Activated naive CD4-positive, alpha-beta T cell treated with Interleukin-2 at 50 U/mL for 16 hours (primary cell): ENCODE results near the gene CEPT1.

Experiments
- DNase-seq: peaks from one replicate; pipeline ENCODE4 v3.0.0-alpha.2; 2020

The CEPT1 gene

DNA sequence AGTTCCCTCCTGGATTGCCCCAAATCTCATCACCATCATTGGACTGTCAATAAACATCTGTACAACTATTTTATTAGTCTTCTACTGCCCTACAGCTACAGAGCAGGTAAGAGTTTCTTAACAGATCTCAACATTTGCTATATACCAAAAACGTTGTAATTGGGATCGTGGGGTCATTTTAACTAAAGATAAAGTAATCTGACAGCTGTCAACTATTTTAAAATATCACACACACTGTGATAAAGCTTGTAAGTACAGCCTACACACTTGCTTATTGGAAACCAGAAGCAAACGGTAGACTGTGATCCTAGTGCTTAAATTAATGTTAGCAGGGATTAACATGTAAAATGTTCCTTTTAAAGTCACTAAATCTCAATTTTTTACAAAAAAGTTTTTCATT is 7.9 kb downstream of the CEPT1 start:
- no peak for DNase-seq

GRCh38 chr1:111148376-111148881 is 8.4 kb downstream of the CEPT1 start:
- DNase-seq = no peak

DNA sequence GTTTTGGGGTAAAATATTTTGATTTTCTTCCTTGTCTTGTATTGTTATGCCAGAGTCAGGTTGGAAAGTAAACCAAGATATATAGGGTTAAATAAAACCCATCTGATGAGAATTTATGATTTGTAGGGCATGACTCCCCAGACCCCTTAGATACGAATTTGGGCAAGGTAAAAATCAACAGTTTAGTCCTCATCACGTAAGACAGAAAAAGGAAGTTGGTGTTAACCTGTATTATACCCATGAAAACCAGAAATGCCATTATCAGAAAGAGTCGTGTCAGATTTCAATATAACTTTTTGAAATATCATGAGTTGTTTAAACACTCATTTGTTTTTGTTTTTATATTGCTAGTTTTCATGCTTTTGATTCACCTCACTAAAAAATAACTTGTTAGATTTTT is 11.8 kb downstream of the CEPT1 start:
- DNase-seq = no peak

DNA sequence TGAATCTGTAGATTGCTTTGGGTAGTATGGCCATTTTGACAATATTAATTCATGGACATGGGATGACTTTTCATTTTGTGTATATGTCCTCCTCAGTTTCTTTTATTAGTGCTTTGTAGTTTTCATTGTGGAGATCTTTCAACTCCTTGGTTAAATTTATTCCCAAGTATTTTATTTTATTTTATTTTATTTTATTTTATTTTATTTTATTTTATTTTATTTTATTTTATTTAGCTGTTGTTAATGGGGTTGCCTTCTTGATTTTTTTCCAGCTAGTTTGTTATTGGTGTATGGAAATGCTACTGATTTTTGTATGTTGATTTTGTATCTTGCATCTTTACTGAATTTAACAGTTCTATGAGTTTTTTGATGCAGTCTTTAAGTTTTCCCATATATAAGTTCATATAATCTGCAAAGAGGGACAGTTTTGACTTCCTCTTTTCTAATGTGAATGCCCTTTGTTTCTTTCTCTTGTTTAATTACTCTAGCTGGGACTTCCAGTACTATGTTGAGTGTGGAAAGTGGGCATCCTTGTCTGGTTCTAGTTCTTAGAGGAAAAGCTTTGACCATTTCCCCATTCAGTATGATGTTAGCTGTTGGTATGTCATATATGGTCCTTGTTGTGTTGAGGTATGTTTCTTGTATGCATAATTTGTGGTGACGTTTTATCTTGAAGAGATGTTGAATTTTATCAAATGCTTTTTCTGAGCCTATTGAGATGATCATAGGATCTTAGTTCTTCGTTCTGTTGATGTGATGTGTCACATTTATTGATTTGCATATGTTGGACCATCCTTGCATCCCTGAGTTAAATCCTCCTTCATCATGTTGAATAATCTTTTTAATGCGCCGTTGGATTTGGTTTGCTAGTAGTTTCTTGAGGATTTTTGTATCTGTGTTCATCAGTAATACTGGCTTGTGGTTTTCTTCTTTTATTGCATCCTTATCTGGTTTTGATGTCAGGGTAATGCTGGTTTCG is 14.3 kb downstream of the CEPT1 start:
- no peak for DNase-seq

DNA sequence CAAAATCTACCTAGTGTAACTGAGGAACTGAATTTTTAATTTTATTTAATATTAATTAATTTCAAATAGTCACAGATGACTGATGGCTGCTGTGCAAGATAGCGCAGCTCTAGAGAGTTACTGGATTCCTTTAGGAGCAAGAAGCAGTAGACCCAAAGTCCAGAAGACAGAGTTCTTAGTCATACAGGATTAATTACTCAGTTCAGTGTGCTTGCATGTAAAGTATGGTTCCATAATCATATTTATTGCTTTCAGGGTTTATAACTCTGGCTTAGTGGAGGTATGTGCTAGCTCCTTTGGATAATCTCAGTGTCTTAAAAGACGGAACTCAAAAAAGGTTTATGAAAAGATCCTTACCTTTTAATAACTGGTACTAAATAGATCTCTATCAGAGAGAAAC is 17.4 kb downstream of the CEPT1 start:
- no peak for DNase-seq

GRCh38 chr1:111161843-111162487 is 21.9 kb downstream of the CEPT1 start:
- no peak for DNase-seq

- DNase-seq = no peak
Measured at GRCh38 chr1:111162488-111162880, 22.5 kb downstream of the CEPT1 start.

GRCh38 chr1:111163363-111163762 is 23.3 kb downstream of the CEPT1 start:
- DNase-seq = no peak

DNA sequence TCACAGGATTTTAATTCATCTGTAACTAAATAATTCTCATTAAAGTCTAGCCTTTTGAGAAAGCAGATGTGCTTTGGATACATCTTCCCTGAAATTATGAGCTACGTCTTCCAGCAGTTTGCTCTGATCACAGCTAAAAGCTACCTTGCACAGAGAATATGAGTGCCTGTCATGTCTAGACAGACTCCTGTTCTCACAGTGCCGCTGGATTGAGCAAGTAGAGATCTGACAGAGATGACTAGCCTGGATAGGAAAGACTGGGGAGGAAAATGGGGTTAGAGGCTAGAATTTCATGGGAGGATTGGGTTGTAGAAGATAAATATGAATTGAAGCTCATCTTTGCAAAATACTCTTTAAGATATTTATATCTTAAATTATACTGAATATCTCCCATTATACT is 24.1 kb downstream of the CEPT1 start:
- no peak for DNase-seq

- no peak for DNase-seq
Measured at GRCh38 chr1:111172463-111172862, 32.4 kb downstream of the CEPT1 start.

DNA sequence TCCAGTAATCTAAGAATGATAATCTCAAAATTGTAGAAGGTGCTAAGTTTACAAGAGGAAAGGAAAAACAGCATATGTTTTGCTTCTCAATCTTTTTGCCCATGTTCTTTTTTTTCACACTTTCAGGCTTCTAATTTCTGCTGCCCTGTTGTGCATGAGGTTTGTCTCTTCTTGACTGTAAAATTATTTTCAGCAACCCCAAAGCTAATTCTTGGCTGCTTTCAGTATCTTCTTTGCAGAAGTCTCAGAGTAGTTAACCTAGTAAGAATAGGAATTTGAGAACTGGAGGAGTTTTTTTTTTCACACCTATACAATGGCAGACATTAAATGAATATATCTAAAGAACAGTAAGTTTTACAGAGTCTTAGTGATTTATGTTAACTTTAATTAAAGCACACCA is 34.0 kb downstream of the CEPT1 start:
- DNase-seq = no peak

DNA sequence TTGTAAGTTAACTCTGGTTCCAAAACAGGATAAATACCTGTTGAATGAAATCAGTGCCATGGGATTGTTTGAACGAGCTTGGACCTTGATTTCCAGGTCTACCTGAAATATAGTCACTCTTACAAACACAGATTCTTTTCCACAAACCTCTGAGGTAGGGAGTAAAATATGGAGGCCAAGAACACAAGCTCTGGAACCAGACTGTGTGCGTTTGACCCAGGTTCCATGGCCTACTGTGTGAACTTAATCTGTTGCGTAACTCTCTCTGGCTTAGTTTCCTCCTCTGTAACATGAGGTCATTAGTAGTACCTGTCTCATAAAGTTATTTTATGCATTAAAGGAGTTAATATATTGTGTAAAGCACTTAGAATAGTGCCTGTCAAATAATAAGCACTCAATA is 35.3 kb downstream of the CEPT1 start:
- DNase-seq = no peak

DNA sequence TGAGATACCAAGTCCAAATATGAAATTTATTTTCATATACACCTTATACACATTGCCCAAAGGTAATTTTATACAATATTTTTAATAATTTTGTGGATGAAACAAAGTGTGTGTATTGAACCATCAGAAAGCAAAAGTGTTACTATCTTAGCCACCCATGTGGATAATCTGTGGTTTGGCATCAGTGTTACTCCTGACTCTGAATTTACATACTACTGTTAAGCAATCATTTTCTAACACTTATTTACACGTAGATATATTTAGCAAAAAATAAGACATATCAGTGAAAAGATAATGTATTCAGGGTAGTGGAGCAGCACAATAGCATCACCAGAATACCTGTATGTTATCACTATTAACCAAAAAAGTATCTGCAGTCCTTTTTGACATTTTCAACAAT is 36.7 kb downstream of the CEPT1 start:
- no peak for DNase-seq

DNA sequence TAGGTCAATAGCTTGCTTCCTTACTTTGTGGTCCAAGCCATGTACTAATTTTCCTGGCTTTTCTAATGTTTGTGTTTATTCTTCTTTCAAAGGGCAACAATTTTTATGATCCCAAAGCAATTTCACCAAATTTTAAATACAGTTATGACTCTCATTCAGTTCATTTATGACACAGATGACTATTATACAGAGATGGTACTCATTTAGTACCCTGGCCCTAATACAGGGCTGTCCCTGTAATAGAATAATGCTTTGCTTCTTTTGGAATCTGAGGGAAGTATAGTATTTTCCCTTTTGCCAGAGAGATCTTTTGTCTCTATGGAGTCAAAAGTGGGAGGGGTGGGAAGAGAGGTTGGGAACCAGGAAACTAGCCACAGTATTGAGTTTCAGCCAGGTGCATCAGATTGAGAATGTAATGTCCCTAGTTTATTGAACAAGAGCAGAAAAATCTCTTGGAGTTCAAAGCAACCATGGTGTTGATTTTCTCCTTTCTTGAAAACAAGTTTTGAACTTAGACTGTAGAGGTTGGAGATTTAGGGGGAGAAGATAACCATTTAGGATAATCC is 40.0 kb downstream of the CEPT1 start:
- DNase-seq = no peak

DNA sequence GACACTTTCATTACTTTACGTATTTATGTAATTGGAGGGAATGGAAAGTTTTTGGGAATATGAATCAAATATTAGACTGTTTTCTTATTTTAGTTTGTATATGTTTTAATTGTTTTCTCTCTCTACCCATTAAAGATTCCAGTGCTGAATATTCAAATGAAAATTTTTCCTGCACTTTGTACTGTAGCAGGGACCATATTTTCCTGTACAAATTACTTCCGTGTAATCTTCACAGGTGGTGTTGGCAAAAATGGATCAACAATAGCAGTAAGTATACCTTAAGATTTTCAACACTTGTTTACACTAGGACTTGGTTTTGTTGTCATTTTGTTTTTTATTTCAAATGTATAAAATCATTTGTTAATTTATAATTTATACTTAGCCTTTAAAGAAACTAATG is 42.0 kb downstream of the CEPT1 start:
- no peak for DNase-seq

GRCh38 chr1:111183308-111184069 is 43.5 kb downstream of the CEPT1 start:
- DNase-seq = no peak

DNA sequence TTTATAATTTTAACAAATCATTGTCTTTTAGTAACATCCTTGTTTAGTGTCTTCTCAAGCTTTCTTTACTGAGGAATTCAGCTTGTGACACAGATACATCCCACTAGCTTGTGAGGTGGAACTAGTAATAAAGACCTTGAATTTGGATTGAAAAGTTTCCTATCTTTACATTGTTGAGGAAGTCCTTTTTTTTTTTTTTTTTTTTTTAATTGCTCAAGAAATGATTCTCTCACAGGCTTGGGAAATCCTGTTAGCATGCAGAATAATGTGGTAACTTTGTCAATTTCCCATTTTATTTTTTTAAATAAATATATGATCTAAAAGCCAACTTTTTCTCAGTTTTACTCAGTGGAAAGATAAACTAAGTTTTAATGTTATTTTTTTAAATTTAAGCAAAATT is 44.6 kb downstream of the CEPT1 start:
- DNase-seq = no peak

GRCh38 chr1:111190931-111191451 is 51.0 kb downstream of the CEPT1 start:
- DNase-seq = no peak

DNA sequence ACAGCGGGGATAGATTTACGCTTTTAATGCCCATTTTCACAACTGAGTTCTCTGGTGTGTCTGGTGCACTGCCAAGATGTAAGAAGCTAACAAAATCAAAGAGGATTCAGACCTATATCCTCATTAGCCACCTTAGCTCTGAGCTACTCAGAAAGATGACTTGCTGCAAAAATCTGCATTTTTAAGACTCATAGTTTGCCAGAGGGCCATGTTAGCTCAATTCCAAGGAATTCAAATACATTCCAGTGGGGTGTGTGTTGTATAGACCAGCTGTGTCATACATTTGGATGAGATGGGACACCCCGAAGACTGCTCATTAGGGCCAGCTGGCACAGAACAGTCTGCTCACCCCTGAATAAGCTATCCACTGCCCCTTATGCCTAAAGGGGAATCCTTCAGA is 51.5 kb downstream of the CEPT1 start:
- no peak for DNase-seq

- DNase-seq = no peak
Measured at GRCh38 chr1:111192074-111192473, 52.1 kb downstream of the CEPT1 start.

- no peak for DNase-seq
Measured at GRCh38 chr1:111192658-111193519, 52.9 kb downstream of the CEPT1 start.
